Cardiac fibroblast (primary cell): ENCODE measurements around the gene HAT1.

Experiments
- DNase-seq, 2 donors: peaks; one replicate each; pipeline versions ENCODE4 v3.0.0 to v3.0.0-alpha.2; 2010; ENCODE audit warnings: low read depth in 2 of 2
- H3K4me3 ChIP-seq, 2 donors: replicated peaks in 1 of 2; 1 replicate in 1 of 2; 2 replicates in 1 of 2; pipeline ENCODE4 v1.5.1; 2011; ENCODE audit warnings: low read depth in 2 of 2, low read length in 2 of 2, mild to moderate bottlenecking in 2 of 2, moderate library complexity in 1 of 2
- CTCF ChIP-seq: IDR thresholded peaks from one replicate; pipeline ENCODE4 v1.5.1; 2011; ENCODE audit warnings: low read depth, mild to moderate bottlenecking, low read length, inconsistent platforms

HAT1 gene

DNA sequence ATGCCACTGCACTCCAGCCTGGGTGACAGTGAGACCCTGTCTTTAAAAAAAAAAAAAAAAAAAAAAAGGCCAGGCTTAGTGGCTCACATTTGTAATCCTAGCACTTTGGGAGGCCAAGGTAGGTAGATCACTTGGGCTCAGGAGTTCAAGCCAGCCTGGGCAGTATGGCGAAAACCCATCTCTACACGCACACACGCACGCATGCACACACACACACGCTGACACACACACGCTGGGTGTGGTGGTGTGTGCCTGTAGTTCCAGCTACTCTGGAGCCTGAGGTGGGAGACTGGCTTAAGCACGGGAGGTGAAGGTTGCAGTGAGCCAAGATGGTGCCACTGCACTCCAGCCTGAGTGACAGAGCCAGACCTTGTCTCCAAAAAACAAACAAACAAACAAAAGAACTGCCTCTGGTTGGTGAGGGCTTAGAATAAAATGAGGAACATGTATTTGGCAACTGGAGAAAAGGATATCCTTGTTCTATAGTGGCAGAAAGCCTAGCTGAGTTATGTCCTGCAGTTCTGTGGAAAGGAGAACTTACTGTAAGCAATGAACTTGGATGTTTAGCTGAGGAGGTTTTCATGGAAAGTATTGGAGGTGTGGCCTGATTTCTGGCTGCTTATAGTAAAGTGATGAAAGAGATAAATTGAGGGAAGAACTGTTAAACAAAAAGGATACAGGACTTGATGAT, 34.0 kb downstream of the HAT1 start:
- H3K4me3 ChIP-seq, result no peak overlapping the region
- no peak for TF ChIP-seq CTCF
- no peak for DNase-seq

- no peak for TF ChIP-seq CTCF
- peak in 1 of 2 donors; percentile 9 for DNase-seq
- H3K4me3 ChIP-seq, result no peak overlapping the region
These were observed 34.8 kb downstream of the HAT1 start for GRCh38 chr2:171957061-171957460.

DNA sequence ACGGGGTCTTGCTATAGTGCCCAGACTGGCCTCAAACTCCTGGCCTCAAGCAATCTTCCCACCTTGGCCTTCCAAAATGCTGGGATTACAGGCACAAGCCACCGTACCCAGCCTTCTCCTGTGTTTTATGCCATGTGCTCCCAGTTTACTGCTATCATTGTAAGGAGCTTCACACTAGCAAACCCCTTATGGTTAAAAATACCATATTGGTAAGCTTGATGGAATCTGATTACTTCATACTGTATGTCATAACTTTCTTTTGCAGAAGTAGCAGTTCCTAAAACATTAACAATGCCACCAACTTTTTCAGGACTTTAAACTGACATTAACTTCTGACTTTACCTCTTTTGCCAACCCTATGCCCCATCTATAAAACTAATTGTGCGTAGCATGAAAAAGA, 36.2 kb downstream of the HAT1 start:
- DNase-seq, result peak; percentile 43 to 81
- no peak overlapping the region for H3K4me3 ChIP-seq
- no peak for TF ChIP-seq CTCF

DNA sequence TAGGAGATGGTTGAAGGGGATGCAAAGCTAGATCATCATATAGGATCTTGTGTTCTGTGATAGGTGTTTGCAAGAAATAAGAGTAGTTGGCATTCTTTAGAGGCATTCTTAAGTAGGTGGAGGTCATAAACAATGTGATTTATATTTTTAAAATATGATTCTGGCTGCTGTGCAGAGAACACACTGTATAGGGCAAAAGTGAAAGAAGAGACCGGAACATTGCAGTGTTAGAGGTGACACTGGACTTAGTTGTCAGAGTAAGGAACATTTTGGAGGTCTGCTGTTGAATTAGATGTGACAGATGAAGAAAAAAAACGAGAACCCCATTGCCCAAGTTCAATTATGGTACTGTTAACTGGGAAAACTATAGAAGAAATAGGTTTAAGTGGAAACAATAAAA, 37.7 kb downstream of the HAT1 start:
- no peak overlapping the region for H3K4me3 ChIP-seq
- no peak for TF ChIP-seq CTCF
- no peak for DNase-seq

DNA sequence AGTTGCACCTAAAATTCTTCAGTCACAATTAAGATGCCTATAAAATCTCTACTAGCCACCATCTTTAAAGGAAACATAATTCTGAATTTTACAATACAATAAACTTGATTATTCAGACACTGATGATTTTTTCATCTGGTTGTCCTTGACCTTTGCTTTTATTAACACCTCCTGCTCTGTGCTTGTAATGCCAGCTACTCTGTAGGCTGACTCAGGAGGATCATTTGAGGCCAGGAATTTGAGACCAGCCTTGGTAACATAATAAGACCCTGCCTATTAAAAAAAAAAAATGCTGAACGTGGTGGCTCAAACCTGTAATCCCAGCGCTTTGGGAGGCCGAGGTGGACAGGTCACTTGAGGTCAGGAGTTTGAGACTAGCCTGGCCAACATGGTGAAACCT, 38.3 kb downstream of the HAT1 start:
- H3K4me3 ChIP-seq, result no peak overlapping the region
- no peak for DNase-seq
- TF ChIP-seq CTCF, result no peak

- no peak for TF ChIP-seq CTCF
- no peak overlapping the region for H3K4me3 ChIP-seq
- no peak for DNase-seq
These were observed 40.9 kb downstream of the HAT1 start for GRCh38 chr2:171963198-171963597.

- TF ChIP-seq CTCF, result no peak
- DNase-seq, result no peak
- no peak overlapping the region for H3K4me3 ChIP-seq
These were observed 42.0 kb downstream of the HAT1 start for GRCh38 chr2:171964308-171964707.
